Measurements from ENCODE around the gene IGFBP4.

Gene IGFBP4

DNA sequence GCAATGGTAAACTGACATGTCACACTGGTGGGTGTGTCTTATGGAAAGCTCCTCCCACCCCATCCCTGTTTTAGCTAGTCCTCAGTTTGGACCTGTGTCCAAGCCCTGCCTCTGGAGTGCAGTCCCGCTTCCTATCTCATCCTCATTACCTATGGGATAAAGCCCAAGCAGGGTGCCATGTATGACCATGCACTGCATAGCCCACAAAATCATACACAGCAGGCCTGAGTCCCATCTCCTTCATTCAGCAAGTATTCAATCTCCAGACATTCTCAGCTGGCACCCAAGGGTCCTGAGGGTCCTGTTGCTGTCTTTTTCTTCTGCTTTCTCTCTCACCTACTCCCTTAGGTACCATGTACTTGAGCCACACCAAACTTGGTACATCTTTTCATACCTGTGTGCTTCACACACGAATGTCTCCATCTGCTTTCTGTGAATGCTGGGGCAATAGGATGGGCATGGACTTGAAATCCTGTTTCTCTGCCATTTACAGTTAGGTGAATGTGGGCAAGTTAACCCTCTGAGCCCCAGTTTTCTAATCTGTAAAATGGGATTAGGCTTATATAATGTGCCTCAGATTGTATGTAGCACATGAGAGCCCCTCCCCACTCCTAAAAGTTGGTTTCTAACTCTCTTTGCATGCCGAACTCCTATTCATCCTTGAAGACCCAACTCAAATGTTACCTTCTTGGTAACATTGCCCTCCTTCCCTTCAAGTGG, 29.6 kb downstream of the IGFBP4 start:
- no peak for DNase-seq

DNA sequence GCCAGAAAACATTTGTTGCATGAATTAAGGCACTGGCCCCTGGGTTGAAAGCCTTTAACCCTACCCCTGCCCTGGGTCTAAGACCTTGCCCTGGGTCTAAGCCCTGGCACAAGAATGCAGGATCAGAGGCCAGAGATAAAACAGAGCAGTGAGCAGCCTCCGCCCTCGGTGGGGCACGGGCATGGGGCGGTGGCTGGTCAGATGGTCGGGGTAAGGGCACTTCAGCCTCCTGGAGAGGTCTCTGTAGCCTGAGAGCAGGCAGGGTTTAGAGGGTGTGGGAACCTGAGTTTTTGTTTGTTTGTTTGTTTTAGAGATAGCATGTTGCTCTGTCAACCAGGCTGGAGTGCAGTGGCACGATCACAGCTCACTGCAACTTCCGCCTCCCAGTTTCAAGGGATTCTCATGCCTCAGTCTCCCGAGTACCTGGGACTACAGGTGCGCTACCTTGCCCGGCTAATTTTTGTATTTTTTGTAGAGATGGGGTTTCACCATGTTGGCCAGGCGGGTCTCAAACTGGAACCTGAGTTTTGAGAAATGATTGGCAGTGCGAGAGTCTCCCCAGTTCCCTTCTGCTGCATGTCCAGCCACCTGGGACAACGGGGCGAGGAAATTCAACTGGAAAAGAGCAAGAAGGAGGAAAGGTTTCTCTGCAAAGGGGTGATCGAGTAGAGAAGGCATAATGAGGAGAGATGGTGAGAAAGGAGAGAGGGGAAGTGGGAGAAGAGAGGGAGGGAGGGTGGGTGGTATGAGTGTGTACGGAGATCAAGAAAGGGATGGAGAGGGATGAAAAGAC, 30.5 kb downstream of the IGFBP4 start:
- no peak for DNase-seq

DNA sequence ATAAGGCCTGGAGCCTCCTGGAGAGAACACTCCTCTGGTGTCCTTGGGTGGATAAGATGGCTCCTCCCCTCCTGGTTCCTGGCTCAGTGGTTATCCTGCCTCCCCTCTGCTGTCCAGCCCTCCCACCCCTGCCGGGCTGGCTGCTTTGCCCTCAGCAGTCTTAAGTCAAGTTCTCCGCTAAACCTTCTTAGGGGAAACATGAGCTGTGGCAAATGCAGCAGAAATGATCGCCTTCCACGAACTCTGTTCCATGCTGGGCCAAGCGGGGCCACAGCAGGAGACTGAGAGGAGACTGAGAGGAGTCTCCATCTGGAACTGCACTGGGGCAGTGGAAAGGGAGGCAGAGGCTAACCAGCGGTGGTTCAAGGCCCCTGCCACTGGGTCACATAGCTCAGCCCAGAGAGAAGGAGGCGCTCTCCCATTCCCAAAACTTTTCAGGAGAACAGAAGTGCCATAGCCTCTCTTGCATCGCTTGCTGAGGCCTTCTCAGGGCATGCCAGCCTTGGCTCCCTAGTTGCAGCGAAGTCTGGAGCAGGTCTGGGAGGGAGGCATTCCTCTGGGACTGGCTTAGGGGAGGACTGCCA, 31.3 kb downstream of the IGFBP4 start:
- no peak for DNase-seq

DNA sequence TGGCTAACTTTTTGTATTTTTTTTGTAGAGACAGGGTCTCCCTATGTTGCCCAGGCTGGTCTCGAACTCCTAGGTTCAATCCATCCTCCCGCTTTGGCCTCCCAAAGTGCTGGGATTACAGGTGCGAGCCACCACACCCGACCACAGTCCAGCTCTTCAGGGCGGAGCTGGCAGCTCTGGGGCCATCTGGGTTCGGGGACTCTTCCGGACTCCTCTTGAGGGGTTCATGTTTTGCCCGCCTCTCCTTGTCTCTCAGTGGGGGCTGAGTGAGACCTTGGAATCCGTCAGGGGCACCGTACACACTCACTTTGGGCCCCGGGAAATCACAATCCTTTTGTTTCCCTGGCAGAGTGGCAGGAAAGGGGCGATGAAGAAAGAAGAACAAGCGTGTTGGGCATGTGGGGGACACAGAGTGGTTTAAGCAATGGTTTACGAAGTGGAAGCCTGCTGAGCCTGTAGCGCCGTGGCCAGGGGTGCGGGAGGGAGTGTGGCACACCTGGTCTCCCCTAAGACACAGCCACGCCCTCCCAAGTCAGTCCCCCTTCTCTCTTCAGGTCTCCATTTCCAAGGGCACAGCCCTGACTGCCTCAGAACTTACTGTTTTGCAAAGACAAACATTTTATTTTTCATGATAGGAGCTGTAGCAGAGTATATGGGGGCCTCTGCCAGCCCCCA, 32.1 kb downstream of the IGFBP4 start:
- DNase-seq = no peak

DNA sequence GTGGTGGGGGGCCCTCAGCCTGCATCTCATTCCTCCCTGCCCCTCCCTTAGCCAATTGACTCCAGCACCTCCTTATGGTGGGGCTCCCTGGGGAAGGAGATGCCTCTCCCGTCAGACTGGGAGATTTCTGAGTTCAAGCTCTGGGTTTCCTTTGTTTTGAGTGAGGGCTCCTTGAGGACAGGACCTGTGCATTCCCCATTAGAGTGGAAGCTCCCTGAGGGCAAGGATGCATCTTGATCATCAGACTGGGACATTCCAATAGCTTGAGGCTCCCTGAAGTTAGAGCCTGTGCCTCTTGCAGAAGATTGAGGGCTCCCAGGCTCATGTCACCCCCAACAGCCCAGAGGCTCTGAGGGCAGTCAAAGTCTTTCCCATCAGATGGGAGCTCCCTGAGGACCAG, 34.5 kb downstream of the IGFBP4 start:
- DNase-seq = no peak

DNA sequence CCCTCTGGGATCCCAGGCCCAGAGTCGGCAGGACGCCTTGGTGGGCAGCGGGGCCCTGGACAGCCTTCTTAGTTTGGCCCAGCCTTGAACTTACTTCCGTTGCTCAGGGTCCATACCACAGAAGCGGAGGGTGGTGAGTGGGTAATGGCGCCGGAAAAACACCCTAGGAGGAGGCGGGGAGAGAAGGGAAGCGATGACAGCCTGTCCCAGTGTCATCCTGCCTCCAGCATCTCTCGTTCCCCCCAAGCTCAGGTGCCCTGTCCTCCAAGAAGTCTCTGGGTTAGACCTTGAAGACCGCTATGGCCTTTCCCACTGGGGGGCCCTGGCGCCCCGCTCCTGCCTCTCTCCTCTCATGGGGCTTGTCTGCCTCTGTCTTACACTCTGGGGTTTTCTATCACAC, 35.2 kb downstream of the IGFBP4 start:
- DNase-seq = no peak

DNA sequence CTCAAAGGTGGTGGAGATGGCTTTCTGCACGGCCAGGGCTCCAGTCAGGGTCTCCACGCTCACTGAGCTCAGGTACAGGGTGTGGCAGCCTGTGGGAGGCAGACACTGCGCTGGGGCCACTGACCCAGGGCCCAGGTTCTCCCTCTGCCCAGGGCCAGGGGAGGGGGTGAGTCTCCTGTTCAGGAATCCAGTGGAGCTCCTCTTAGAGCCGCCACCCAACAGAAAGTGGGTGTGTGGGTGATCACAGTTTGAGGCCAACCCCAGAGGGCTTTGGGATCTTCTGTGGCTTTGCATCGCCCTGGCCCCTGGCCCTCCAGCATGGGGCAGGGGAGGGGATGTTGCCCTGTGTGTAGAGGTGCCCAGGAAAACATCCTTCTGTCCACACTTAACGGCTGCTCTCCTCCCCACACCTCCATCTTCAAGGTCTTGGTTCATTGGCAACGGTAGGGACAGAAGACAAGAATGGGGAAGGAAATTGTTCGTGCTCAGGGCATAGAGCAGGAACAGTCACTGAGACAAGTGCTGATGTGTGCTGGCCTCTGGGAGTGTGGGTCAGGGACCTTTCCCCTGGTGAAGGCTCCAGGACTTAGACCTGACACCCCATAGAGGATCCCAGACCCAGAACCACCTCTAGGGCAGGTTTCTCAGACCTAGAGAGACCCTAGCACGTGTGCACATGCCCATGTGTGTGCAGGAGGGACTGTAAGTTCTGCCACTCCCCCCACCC, 36.7 kb downstream of the IGFBP4 start:
- DNase-seq = peak in 1 of 2 donors; percentile 13

DNA sequence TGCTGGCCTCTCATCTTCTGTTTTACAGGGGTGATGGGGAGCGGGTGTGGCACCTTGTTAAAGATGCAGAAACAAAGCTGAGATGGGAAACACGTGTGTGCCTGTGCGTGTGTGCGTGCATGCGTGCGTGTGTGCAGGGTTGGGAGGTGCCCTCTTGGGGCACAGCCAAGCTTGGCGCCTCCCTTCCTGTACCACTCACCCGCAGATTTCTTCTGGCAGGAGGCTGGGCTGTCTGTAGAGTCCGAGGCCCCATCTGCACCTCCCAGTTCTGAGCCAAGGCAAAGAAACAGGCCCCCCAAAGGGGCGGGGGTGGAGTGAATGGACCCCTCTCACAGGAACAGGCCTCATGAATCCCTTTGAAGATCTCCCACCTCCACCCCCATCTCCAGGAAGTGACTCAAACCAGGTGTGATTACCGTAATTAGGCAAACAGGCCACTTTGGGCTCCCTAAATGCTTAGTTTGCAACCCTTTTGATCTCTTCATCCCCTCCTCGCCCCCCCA, 37.3 kb downstream of the IGFBP4 start:
- peak; percentile 84 to 85 for DNase-seq

DNA sequence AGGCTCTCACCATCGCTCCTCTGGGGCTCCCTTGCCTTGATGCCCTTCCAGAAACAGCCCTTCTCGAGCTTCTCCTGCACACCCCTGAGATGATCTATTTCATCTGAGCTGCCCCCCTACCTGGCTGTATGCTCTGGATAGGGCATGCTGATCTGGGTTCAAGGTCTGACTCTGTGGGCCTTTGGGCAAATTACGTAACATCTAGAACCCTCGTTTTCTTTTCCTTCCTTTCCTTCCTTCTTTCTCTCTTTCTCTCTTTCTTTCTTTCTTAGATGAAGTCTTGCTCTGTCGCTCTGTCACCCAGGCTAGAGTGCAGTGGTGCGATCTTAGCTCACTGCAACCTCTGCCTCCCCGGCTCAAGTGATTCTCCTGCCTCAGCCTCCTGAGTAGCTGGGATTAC, 37.9 kb downstream of the IGFBP4 start:
- DNase-seq = no peak

DNA sequence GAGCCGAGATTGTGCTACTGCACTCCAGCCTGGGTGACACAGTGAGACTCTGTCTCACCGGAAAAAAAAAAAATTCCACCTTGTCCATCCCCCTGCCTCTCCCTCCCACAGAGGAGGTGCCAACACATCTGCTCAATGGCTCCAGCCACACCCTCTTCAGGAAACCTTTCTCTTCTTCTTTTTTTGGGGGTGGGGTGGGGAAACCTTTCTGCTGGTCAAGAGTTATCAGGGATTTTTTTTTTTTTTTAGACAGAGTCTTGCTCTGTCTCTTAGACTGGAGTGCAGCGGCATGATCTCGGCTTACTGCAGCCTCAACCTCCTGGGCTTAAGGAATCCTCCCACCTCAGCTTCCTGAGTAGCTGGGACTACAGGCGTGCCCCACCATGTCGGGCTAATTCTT, 39.5 kb downstream of the IGFBP4 start:
- DNase-seq = no peak

DNA sequence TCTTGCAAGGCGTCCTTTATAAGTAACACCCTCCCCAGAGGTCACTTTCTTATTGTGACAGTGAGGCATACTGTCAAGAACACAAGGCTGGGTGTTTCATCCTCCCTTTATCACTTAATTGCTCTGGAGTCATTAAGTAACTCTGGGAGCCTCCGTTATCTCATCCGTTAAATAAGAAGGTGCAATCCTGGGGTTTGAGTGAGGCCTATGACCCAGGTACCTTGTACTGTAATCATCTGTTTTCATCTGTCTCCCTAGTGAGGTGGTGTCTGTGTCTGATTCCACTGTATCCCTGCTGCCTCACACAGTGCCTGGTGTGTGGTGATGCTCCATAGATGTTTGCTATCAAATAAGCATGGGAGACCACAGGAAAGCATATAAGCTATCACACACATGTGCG, 40.4 kb downstream of the IGFBP4 start:
- no peak for DNase-seq

DNA sequence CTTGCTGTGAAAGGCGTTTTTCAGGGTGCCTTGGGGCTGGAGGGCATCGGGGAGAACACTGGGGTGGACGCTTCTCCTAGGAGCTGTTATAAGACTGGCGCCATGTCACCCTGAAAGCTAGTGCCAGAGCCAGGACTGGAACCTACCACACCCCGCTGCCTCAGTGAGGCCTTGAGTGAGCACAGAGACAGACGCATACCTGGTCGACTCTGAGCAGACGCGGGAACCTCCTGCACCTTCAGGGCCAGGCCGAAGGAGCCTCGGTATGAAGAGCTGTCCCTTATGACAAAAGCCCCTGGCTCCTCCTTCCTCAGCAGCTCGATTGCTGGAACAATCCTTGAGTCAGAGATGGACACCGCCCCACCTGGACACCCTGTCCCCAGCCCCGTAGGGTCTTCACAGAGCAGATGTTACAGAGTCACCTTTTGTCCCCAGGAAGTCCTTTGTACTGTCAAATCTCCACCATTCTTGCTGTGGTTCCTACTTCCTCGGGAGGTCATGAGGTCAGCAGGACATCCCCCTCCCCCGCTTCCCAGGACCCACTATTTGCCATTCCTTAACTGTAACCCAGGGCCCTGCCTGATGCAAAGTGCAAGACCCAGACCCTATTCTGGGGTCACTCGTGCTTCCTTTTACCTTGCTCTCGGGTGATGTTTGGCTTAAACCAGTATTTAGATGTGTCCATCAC, 41.2 kb downstream of the IGFBP4 start:
- DNase-seq = no peak

DNA sequence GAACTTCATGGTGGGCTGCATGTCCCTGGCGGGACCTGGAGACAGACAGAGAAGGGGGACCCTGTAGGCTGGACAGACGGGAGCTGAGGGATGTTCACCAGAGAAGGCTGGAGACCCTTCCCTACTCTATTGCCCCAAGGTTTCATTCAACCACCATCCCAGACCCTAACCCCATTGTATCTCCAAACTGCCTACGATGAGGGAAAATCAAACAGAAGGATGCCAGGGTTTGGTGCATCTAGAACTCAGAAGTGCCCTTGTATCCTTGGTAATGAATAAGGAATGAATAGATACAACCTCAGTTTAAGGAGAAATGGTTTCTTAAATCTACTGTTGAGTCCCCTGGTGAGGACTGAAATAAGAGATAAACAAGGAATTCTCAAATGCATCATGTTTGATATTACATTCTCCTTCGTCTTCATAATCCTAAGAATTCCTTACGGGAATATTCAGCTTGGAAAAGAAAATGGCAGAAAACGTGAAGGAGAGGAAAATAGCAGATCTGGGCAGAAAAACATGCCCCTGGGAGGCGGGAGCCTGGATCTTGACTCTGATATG, 41.8 kb downstream of the IGFBP4 start:
- no peak for DNase-seq

DNA sequence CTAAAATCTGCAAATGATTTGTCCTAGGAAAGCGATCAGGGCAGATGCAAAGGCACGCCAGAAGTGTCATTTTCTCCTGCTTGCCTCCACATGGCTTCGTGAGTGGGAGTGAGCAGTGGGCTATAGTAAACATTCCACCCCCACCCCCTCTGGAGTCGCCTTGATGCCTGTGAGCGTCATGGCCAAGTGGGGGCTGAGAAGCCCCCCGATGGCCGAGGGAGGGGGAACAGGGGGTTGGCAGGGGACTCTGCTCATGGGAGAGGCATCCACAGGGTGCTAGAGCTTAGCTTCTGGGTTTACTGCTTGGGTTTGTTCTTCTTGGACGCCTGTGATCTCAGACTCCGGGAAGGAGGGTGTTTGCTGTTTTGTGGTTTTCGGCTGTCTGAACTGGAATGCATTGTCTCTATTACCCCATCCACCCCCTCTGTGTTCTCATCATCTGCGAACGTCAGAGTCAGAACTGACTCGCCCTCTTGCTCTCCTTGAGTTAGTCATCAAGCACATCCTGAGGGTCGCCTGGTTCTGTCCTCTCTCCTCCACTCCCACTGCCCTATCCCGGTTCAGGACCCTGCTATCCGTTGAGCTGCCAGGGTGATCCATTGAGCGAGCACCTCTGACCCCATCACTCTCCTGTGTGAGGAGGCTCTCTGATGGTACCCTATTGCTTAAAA, 42.7 kb downstream of the IGFBP4 start:
- peak in 1 of 2 donors; percentile 20 for DNase-seq

DNA sequence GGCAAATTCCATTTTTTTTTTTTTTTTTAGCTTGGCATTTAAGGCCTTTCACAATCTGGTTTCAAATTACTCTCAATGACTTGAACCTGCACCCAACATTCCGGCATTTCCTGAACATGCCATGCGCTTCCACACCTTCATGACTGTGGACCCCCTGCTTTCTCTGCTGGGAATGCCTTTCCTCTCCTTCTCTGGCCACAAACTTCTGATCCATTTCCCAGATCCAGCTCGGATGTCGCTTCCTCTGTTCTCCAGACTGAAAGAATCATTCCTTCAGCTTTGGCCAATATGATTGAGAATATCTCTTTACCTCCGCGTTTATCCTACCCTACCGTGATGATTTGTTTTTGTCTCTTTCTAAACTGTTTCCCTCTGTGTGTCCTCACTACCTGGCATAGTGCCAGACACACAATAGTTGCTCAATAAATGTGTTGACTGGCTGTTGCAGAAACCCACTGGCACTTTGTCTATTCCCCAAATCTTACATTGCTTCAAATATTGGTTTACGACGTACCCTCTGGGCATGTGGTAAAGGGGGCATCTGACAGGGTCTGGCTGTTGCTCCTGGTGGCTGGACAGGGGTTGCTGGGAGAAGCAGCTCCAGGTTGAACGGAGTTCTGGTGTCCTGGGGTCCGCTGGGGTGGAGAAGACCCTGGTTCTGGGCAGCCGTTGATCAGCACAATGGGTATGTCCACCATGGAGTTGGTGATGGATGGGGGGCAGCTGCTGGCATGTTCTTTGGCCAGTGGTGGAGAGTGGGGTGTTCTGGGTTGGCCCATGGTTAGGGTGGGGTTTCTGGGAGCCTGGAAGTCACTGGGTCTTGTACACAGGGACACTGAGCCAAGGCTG, 43.5 kb downstream of the IGFBP4 start:
- no peak for DNase-seq

DNA sequence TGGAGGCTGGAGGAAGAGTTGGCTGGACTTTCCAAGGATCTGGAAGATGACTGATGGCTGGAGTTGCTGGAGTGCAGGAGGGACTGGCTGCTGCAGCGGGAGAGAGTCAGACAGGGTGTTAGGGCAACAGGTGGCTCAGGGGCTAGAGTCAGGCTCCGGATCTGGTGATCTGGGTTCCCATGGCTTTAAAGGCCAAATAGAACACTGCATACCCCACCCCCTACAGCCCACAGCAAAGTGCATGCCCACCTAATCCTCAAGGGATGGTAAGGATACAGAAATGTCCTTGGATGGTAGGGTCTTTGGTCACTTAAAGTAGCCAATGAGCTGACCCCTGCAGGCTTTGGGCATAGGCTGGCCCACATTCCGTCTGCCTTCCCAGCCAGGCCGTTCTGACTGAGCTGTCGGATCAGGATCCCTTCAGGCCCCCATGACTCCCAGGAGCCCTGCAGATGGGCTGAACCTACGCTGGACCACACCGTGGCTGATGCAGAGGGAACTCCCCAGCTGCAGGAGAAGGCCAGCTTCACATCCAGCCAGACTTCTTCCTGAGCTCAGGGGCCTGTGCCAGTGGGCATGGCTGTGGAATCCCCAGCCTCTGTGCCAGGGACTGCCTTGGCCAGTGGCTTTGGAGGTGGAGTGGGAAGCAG, 44.2 kb downstream of the IGFBP4 start:
- DNase-seq = no peak

DNA sequence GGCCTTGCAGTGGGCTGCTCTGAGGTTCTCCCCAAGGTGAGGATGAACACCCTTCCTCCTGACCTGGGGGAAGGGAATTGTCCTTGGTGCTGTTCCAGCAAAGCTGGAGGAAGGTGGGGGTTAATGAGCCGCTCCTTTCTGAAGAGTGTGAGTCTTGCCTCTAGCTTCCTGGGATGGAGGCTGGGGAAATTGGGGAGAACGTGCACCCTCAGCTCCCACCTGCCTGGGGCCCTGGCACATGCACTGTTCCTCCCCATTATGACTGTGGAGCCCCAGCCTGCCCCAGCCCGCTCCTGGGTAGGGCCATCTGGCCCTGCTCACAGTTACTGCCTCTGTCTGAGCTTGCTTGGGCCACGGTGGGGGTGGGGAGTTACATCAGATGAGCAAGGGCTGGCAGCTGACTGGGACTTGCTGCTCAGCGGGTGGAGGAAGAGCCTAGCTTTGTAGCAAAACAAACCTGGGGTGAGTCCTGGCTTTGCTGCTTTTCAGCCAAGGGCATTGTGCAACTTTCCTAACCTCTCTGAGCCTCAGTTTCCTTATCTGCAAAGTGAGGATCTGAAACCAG, 47.1 kb downstream of the IGFBP4 start:
- no peak for DNase-seq

DNA sequence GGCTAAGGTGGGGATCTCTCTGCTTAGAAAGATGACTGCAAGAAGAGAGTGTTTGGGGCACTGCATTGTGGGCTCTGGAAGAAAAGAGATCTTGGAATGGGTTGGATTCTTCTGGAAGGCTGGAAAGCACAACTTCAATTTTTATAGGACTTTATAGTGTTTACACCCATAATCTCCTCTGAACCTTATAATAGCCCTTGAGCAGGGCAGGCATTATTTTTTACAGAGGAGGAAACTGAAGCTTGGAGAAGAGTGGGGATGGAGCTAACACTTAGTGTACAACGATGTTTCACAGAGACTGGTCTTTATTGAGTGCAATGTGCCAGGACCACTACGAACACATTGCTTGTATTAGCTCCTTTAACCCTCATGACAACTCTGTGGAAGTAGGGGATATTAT, 47.7 kb downstream of the IGFBP4 start:
- no peak for DNase-seq

DNA sequence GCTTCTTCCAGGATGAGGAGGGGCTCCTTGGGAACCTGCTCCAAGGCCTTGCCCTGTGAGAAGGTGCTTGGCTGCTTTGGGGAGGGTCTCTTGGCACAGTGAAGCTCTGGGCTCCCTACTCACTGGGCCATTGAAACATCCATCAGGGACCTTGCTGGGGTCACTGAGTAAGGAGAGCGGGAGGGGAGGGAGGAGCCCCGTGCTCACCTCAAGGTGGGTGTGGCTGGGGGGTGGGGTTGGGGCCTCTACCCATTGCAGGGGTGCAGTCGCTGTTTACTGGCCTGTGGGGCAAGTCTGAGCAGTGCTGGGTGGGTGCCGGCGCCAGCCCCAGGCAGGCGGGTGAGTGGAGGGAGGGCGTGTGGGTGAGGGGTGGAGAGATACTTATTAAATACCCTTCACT, 48.2 kb downstream of the IGFBP4 start:
- DNase-seq = no peak

All from stimulated activated CD4-positive, alpha-beta T cell treated with anti-CD3 and anti-CD28 coated beads, Interleukin-2, amount 100 ng/mL, for 24 hours (primary cell).